ENCODE measurements around the gene POFUT2.
A peak's percentile ranks its signal among the peaks of the same experiment; 100 is the strongest.

POFUT2 gene

DNA sequence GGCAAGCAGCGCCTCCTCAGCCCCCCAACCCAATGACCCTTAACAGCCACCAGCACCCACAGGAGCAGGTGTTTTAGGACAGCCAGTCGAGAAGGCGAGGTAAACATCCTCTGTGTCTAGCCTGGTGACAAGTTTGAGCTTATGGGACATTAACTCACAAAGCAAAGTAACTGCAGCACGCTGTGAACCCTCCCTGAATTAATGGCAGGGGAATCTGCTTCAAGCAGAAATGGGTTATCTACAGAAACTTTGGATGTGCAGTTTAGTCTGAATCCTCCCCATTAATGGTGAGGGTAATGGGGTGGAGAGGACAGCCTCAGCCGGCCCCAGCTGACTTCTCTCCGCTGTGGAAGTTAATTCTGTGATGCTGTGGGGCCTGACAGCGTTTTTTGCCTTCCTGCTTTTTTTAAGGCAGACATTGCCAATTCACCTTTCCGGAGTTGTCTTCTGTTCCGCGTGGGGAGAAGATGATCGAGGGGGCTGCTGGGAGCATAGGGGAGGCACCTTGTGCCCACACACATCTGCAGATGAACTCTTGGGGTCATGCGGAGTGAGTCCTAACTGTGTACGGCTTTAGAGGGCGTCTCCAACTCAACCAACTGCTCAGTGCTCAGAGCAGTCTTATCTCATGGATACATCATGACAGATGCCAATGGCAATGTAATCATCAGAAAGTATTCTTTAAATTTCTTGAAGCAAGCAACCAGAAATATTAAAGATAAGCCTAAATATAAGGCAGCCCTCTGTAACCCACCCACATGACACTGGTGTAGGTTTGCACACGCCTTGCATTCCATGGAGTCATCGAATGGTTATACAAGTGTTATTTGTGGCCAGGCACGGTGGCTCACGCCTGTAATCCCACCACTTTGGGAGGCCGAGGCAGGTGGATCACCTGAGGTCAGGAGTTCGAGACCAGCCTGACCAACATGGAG, 41.0 kb downstream of the POFUT2 start:
- no peak for DNase-seq

DNA sequence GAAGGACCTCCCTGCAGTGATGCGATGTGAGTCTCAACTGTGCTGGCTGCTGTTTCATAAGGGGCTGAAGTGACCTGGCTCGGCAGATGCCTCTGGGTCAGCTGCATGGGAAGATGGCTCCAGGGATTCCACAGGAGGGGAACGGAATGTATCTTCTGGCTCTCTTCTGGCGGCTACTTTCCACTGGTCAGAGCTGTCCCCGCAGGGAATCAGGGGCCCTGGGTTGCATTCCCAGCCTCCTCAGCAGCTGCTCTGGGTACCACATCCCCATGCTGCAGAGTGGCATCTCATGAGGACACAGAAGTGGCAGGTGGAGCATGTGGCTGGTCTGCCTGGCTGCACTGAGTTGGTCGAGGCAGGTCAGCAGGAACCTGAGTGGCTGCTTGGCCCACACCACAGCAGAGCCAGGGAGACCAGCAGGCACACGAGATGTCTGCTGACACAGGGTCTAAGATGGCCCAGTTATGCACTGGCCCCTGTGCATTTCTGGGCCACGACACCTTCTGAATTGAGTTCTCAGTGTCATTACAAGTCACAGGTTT, 42.8 kb downstream of the POFUT2 start:
- no peak for DNase-seq

DNA sequence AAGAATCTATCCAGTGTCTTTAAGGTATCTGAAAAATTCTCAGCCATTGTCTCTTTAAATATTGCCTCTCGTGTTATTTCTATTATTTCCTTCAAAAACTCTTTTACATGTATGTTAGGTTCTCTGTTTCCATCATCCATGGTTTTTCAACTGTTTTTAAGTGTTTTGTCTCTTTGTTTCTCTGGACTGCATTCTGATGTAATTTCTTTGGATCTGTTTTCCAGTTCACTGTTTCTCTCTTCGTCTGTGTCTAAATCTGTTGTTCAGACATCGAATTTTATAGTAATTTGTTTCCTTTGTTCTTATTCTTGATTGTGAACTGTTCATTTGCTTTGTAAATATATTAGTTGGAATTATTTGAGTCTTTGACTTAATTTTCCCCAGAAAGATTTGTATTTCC, 44.1 kb downstream of the POFUT2 start:
- no peak for DNase-seq

DNA sequence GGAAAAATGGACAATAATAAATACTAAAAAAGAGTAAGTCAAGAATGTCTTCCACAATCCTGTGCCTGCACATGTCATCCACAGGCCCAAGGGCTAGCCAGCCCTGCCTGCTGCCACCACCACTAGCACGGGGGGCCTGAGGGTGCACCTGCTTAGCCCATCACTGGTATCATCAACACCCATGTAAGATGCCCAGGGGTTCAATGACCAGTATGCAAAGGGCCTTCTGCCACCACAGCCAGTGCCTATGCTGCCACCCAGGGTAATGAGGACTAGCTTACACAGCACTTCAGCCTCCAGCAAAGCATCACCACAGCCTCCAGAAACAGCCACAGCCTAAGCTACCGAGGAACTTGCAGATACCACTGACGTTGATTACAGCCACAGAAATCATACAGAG, 46.3 kb downstream of the POFUT2 start:
- DNase-seq = no peak

DNA sequence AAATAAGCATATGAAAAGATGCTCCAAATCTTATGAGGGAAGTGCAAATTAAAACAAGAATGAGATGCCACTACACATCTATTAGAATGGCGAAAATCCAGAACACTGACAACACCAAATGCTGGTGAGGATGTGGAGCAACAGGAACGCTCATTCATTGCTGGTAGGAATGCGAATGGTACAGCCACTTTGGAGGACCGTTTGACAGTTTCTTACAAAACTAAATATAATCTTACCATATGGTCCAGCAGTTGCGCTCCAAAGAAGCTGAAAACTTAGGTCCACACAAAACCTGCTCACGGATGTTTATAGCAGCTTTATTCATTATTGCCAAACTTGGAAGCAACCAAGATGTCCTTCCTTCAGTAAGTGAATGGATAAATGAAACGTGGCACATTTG, 50.3 kb downstream of the POFUT2 start:
- DNase-seq = no peak

DNA sequence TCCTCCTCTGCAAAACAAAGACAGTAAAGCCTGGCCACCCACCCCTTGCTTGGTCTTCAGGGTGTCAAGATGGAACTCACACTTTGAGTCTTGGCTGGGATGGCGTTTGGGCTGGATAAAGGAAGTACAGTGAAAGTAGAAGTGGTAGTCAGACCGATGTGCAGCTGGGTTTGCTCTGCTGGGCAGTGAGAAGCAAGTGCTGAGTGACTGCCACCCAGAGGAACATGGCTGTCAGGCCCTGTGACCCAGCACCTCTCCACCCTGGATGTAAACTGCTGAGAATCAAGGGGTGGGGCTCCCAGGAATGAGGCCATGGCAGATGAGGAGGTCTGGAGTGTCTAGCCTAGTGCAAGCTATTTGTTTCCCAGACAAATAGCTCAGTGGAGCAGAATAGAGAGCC, 51.2 kb downstream of the POFUT2 start:
- DNase-seq = no peak

DNA sequence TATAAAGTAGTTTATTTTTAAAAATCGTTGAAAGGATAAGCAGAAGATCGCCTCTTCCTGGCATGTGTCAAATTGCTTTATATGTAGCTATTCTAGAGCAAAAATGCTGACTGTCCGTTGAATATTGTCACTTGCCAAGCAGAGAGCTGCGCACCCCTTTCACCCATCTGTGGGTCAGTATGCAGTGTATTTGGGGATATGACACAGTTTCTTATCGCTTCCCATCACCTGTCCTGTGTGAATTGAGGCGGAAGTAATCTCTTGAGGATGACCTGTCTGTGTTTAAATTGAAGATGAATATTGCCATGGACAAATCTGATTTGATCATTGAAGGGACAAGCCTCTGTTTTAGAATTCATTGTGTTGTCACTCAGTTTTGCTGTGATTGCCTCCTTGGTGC, 52.2 kb downstream of the POFUT2 start:
- no peak for DNase-seq

DNA sequence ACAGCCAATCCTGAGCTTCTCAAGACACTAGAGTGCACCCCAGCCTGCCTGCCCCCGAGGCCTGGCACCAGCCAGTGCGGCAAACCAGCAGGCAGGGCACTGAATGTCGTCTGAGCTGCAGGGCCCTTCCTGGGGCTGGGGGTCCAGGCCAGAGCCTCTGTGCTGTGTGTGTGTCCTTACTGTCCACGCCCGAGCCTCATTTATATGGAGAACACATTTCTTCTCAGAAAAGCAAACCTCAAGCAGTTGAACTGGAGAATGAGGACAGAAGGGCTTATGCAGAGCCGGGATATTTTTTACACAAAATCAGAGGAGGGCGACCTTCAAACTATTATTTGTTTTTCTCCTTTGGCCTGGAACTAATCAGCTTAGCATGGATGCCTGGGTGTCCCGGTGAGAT, 52.7 kb downstream of the POFUT2 start:
- DNase-seq = no peak

DNA sequence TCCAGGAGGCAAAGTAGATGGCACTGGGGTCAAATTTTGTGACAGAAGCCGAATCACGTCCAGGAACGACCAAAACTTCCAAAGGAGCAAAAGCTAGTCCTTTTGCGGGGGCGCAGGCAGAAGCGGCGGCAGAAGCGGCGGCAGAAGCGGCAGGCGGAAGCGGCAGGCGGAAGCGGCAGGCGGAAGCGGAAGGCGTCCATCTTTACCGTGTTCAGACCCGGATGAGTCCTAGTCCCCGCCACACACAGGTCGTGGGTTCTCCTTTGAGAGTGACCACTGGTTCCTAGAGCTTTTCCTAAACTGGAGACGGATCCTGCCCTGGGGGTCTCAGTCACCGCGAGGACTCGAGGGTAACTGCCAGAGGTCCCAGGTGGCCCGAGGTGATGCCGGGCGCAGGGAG, 53.6 kb downstream of the POFUT2 start:
- no peak for DNase-seq

DNA sequence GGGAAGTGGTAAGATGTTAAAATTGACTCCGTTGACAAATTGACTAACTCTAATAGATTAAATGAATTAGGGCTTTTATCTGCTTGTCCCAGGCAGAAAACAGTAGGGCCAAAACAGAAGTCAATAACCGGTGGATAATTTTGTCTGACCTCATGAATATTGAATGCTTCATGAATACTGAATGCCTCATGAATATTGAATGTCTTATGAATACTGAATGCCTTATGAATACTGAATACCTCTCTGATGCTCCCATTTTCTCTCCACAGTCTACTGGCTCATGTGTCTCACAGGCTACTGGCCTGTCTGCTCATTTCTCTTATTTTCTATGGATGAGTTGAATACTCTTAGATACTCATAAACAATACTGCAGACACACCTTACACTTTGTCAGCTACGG, 56.0 kb downstream of the POFUT2 start:
- no peak for DNase-seq

DNA sequence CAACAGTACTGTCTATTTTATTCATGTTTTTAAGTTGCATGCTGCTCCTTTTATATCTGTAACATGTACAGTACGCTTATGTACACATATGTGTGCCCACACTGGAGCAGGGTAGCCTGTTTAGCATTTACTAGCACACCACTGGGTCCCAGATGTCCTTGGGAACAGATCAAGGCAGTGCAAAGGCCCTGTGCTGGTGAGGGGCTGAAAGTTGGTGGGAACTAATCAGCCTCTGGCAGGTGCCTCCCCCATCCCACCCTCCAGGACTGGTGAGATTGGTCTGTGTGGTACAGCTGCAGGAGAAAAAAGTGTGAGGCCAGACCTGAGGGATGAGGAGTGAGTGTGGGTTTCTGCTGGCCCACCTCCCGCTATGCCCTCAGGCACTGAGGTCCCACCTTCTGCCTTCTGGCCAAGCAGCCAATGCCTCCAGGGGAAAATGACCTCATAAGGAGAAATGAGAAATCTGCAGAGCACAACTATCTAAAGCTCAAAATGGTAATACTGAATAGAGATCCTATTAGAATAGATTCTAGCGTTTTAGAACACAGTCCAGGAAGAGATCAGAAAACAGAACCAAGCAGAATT, 58.9 kb downstream of the POFUT2 start:
- no peak for DNase-seq

DNA sequence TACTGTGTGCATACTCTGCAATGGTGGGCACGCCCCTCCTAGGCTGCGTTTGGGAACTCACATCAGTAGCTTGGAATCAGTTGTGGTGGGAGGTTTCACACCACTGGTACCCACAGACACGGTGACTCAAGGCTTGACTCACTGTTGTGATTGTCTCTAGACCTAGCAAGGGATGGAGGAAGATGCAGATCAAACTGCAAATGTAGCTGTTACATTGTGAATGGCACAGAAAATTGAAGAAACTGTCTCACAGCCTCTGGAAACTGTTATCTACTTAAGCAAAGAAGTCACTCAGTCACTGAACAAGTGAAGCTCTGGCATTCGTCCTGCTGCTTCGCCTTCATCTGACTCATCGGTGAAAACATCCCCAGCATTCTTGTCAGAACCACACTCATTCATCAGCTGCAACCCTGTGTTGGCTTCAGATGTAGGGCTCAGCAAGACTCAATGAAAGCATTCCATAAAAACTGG, 59.5 kb downstream of the POFUT2 start:
- peak; percentile 49 for DNase-seq

DNA sequence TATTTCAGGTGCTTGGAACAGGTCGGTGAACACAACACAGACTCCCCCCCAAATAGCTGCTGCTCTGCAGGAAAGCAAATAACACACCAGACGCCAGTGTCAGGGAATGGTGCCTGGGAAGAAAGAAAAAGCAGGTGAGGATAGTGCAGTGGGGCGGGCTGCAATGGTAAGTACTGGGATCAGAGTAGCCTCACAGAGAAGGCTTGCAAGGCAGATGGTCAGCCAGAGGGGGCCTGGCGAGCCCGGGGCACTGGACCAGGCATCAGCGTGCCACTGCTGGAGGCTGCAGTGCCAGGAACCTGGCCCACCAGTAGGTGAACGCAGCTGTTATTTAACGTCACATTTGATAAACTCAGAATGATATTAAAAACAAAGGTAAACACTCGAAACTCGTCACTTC, 60.0 kb downstream of the POFUT2 start:
- no peak for DNase-seq

DNA sequence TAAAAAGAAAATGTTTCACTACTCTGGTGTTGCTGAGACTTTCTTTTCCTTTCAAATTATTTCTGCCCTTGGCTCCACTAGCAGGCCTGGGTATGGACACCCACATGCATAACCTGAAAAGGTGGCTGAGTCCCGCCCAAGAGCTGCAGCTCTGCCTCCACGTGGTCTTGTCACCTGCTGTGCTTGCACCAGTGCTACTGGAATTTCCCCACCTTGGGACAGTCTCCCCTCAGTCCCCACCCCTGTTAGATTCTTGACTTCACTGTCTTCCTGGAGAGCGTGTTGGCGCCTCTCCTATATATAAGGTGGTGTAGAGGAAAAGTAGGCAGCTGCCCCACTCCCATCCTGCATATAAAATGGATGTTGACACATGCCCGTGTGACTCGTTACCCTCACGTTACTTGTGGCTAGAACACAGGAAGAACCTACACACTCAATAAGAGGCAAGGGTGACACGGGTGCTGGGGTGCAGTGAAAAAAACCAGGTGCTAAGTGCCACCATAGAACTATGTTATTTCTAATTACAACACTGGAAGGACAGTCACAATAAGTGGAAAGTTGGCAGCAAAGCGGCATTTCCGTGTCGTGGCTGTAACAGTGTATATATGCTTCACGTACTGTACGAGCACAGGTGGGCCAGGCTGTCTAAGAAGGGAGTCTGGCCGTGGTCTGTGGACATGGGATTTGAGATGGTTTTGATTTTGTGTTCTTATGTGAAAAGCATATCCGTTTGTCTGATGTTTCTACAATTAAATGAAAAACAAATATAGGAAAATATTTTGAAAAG, 61.0 kb downstream of the POFUT2 start:
- no peak for DNase-seq

DNA sequence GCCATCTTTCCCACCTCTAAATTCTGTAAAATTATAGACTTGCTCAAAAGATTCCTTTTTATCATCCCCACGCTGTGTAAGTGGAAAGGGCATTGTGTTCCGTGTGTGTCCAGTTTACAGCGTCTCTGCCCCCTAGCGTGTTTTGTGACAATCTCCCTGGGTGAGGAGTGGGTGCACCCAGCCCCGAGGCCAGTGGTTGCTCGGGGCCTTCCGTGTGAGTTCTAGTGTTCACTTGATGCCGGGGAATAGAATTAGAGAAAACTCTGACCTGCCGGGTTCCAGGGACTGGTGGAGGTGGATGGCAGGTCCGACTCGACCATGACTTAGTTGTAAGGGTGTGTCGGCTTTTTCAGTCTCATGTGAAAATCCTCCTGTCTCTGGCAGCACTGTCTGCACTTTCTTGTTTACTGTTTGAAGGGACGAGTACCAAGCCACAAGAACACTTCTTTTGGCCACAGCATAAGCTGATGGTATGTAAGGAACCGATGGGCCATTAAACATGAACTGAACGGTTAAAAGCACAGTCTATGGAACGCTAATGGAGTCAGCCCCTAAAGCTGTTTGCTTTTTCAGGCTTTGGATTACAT, 61.9 kb downstream of the POFUT2 start:
- DNase-seq = no peak

DNA sequence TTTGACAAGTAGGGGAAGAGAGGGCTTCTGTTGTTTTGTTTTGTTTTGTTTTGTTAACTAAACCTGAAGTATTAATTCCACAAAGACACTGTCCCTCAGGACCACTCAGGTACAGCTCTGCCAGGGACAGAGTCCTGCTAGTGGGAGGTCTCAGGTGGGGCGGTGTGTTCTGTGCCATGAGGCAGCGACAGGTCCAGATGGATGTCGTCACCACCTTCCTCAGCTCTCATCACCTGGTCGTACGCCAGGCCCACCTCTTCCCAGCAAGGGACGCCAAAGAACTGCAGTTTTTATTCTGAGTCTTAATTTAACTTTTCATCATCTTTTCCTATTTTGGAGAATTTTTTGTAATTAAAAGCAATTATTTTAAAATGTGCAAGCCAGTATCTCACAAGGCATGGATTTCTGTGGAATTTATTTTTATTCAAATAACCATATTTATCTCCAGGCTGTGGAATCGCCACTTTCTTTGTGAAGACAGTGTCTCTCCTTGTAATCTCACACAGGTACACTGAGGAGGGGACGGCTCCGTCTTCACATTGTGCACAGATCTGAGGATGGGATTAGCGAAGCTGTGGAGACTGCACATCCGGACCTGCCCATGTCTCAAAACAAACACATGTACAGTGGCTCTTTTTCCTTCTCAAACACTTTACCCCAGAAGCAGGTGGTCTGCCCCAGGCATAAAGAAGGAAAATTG, 62.5 kb downstream of the POFUT2 start:
- no peak for DNase-seq

DNA sequence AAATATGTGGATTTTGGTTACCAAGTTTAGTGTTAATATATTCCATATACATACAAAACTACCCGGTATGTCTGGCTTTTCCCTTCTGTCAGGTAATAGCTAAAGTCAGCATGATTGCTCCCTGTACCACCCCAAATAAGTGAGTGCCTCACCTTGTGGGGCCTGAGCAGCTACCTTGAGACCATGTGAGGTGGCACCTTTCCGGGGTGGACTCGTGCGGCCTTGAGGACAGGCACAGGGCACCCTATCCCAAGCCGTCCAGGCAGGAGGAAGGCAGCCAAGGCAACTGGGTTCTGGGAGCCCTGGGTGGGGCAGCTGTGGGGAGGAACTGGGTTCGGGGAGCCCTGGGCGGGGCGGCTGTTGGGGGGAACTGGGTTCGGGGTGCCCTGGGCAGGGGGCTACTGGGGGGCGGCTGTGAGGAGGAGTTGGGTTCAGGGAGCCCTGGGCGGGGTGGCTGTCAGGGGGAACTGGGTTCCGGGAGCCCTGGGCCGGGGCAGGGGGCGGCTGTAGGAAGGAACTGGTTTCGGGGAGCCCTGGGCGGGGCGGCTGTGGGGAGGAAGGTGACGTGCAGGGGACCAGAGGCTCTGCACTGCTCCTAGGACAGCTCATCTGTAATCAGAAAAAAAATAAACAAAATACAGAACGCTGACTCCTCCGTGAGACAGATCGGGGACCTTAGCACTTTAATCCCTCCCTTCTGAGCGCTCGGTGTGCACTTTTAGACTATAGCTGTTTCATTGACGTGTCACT, 63.3 kb downstream of the POFUT2 start:
- DNase-seq = no peak

DNA sequence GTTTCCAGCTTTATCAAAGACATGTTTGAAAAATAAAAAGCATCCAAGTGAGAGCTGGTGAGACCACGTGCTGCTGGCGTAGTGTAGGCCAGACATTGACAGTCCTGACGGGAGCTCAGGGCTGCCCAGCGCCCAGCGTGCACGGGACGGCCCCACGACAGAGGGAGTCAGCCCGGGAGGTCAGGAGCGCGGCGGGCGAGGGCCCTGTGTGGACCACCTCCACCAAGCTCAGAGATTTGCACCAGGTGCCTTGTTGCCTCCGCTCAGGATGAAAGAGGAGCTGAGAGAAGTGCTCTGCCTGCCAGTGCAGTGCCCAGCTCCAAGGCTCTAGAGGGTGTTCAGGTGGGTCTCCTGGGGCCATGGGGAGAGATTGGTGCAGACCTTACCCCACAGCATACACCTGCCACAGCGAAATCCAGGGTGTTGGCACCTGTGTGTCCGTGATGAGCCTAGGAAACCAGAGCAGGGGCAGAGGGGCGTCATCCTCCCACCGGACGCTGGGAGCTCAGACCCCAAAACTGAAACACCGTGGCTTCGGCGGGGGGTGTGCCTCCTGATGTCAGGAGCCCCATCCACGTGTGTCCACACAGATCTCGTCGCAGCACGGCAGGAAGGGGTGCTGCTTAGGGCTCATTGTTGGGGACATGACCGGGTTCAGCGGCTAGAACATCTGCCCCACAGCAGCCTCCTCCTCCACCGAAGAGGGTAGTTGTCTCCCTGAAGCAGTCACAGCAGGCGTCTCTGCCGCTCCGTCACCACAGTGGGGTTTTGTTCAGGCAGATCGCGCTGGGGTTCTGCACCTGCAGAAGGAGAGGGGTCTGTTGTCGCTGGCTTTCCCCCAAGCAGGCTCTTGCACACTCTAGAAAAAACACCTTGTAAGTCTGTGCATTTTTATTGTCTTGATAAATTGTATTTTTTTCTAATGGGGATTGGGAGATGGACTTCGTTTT, 64.2 kb downstream of the POFUT2 start:
- DNase-seq = no peak

DNA sequence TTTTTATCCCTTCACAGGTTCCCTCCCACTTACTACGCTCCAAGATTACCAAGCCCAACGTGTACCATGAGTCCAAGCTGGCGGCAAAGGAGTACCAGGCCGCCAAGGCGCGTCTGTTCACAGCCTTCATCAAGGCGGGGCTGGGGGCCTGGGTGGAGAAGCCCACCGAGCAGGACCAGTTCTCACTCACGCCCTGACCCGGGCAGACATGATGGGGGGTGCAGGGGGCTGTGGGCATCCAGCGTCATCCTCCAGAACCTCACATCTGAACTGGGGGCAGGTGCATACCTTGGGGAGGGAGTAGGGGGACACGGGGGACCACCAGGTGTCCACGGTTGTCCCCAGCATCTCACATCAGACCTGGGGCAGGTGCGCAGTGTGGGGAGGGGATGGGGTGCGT, 65.7 kb downstream of the POFUT2 start:
- no peak for DNase-seq

DNA sequence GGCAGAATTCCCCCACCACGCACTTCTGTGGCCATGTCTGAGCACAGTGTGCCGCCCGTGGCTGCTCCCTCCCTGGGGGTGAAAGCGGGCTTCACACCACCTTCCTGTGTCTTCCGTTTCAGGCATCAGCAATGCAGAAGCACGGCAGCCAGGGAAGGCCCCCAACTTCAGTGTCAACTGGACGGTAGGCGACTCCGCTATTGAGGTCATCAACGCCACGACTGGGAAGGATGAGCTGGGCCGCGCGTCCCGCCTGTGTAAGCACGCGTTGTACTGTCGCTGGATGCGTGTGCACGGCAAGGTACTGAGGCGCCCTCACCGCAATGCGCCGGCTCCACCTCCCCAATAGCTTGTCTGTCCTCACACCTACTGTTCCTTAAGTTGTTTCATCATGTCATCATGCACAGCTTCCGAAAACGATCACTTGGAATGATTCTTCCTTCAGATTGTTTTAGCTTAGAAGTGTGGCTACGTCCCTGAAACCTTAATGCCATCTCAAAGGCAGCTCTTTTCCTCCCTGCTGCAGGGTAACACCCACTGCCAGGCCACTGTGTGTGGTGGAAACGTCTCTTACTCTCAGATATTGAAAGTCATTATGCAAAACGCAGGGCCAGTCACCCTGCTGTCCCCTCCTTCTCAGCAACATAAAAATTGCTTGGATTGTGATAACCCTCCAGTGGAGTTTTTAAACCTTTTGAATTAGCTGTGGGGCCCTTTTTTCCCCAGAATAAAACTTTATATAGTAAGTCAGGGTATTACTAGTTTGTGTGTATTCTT, 66.8 kb downstream of the POFUT2 start:
- DNase-seq = no peak
